Measurements from ENCODE around the gene GSG1L. TPM values are rescaled to one million over a fixed set of nuclear protein-coding genes. Genes with fewer than 3 reads are reported as not detected.

Gene GSG1L
- total and polyA plus RNA-seq, 2 of the 13 experiments (the other 11 are each of a cell fraction or from before 2014, with no cell fraction given): not detected

DNA sequence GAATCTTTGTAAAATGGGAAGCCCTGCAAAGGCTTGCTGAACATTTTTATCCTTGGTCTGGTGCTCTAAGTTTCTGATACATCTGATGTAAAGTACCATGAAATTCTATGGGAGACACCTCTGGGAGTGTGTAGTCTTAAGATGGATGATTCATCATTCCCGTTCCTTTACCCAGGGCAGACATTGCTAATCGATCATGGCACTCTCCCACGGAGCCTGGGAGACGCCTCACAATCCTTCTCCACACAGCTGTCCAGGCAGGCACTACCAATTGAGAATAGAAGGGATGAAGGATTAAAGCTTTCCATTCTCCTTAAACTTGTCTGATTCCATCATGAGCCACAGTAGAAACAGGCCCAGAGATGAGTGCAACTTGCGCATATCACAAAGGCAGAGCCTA lies 144.8 kb downstream of the GSG1L start:
- BruUV-seq (replicated peaks): no TSS peak
- Histone ChIP-seq H3K27ac (ENCODE audit: extremely low read length, insufficient read depth, low read length) (no peak overlapping the region), H3K4me2 (ENCODE audit: low read depth, low read length) (no peak overlapping the region), H3K36me3 (replicated peaks in 1 of 2; ENCODE audit: control insufficient read depth in 1 of 2, insufficient read depth in 2 of 2, low read length in 2 of 2) (no peaks in the 10 kb centered on the region), H3K27me3 (ENCODE audit: control insufficient read depth in 1 of 2, insufficient read depth in 2 of 2, low read length in 2 of 2) (peaks cover 0 to 16% of the 10 kb centered on the region in 2 experiments; a peak in 1 of 5 replicates), H3K79me2 (ENCODE audit: insufficient read depth, low read length) (no peaks in the 10 kb centered on the region), H3K9me3 (ENCODE audit: low read length) (no peaks in the 10 kb centered on the region), H3K9ac (ENCODE audit: insufficient read depth, low read depth, low read length) (no peak overlapping the region), H3K4me3 (replicated peaks in 1 of 3; ENCODE audit: insufficient read depth in 1 of 3, low read depth in 2 of 3, low read length in 3 of 3) (no peak overlapping the region), H2AFZ (ENCODE audit: low read length) (no peak overlapping the region), H4K20me1 (ENCODE audit: insufficient read depth, low read length) (no peaks in the 10 kb centered on the region; the same call in 1 of the 2 replicates), H3K4me1 (ENCODE audit: insufficient read depth, low read length) (no peaks in the 10 kb centered on the region)
- intact Hi-C loops (cut with micrococcal nuclease; ENCODE audit: unreplicated experiment): no loop called here
- TF ChIP-seq, protein P1, sequence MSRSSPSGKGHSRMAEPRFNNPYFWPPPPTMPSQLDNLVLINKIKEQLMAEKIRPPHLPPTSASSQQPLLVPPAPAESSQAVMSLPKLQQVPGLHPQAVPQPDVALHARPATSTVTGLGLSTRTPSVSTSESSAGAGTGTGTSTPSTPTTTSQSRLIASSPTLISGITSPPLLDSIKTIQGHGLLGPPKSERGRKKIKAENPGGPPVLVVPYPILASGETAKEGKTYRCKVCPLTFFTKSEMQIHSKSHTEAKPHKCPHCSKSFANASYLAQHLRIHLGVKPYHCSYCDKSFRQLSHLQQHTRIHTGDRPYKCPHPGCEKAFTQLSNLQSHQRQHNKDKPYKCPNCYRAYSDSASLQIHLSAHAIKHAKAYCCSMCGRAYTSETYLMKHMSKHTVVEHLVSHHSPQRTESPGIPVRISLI (CRISPR knock-in tag; IDR thresholded peaks at IDR 0.05; ENCODE audit: borderline replicate concordance): no peak
- TF ChIP-seq TCF7 (IDR thresholded peaks at IDR 0.05; ENCODE audit: low read depth) (no peak), ZKSCAN8 (CRISPR knock-in tag; IDR thresholded peaks at IDR 0.05; ENCODE audit: borderline replicate concordance) (no peak), ZNF747 (CRISPR knock-in tag; IDR thresholded peaks at IDR 0.05; ENCODE audit: borderline replicate concordance) (no peak), KAT2B (IDR thresholded peaks at IDR 0.05; ENCODE audit: borderline replicate concordance, low read depth, low read length) (no peak), PTBP1 (IDR thresholded peaks at IDR 0.05; ENCODE audit: low read depth, low read length, poor library complexity, severe bottlenecking) (no peak), ZNF598 (CRISPR knock-in tag; IDR thresholded peaks at IDR 0.05; ENCODE audit: borderline replicate concordance) (no peak), NCOA2 (CRISPR knock-in tag; IDR thresholded peaks at IDR 0.05) (no peak), FIP1L1 (IDR thresholded peaks at IDR 0.05; ENCODE audit: borderline replicate concordance, insufficient read depth, low read depth, low read length) (no peak), SMAD1 (CRISPR knock-in tag; IDR thresholded peaks at IDR 0.05; ENCODE audit: borderline replicate concordance, low read depth) (no peak), ZFAT (CRISPR knock-in tag; conservative IDR thresholded peaks at IDR 0.05) (no peak), SATB2 (CRISPR knock-in tag; IDR thresholded peaks at IDR 0.05) (no peak)
- TF ChIP-seq, protein P2, sequence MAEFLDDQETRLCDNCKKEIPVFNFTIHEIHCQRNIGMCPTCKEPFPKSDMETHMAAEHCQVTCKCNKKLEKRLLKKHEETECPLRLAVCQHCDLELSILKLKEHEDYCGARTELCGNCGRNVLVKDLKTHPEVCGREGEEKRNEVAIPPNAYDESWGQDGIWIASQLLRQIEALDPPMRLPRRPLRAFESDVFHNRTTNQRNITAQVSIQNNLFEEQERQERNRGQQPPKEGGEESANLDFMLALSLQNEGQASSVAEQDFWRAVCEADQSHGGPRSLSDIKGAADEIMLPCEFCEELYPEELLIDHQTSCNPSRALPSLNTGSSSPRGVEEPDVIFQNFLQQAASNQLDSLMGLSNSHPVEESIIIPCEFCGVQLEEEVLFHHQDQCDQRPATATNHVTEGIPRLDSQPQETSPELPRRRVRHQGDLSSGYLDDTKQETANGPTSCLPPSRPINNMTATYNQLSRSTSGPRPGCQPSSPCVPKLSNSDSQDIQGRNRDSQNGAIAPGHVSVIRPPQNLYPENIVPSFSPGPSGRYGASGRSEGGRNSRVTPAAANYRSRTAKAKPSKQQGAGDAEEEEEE (CRISPR knock-in tag; IDR thresholded peaks at IDR 0.05; ENCODE audit: borderline replicate concordance): no peak
- TF ChIP-seq, protein P3, sequence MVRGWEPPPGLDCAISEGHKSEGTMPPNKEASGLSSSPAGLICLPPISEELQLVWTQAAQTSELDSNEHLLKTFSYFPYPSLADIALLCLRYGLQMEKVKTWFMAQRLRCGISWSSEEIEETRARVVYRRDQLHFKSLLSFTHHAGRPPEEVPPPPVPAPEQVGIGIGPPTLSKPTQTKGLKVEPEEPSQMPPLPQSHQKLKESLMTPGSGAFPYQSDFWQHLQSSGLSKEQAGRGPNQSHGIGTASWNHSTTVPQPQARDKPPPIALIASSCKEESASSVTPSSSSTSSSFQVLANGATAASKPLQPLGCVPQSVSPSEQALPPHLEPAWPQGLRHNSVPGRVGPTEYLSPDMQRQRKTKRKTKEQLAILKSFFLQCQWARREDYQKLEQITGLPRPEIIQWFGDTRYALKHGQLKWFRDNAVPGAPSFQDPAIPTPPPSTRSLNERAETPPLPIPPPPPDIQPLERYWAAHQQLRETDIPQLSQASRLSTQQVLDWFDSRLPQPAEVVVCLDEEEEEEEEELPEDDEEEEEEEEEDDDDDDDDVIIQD (CRISPR knock-in tag; IDR thresholded peaks at IDR 0.05; ENCODE audit: low read depth): no peak
- TF ChIP-seq, protein P4, sequence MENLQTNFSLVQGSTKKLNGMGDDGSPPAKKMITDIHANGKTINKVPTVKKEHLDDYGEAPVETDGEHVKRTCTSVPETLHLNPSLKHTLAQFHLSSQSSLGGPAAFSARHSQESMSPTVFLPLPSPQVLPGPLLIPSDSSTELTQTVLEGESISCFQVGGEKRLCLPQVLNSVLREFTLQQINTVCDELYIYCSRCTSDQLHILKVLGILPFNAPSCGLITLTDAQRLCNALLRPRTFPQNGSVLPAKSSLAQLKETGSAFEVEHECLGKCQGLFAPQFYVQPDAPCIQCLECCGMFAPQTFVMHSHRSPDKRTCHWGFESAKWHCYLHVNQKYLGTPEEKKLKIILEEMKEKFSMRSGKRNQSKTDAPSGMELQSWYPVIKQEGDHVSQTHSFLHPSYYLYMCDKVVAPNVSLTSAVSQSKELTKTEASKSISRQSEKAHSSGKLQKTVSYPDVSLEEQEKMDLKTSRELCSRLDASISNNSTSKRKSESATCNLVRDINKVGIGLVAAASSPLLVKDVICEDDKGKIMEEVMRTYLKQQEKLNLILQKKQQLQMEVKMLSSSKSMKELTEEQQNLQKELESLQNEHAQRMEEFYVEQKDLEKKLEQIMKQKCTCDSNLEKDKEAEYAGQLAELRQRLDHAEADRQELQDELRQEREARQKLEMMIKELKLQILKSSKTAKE (CRISPR knock-in tag; IDR thresholded peaks at IDR 0.05; ENCODE audit: borderline replicate concordance): no peak
- TF ChIP-seq, protein P5, sequence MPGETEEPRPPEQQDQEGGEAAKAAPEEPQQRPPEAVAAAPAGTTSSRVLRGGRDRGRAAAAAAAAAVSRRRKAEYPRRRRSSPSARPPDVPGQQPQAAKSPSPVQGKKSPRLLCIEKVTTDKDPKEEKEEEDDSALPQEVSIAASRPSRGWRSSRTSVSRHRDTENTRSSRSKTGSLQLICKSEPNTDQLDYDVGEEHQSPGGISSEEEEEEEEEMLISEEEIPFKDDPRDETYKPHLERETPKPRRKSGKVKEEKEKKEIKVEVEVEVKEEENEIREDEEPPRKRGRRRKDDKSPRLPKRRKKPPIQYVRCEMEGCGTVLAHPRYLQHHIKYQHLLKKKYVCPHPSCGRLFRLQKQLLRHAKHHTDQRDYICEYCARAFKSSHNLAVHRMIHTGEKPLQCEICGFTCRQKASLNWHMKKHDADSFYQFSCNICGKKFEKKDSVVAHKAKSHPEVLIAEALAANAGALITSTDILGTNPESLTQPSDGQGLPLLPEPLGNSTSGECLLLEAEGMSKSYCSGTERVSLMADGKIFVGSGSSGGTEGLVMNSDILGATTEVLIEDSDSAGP (CRISPR knock-in tag; IDR thresholded peaks at IDR 0.05; ENCODE audit: borderline replicate concordance): no peak
- CTCF ChIA-PET (ENCODE audit: low intra/inter-chr PET ratio, low total read pairs): no interaction called here
- in situ Hi-C loops (cut with HindIII; ENCODE audit: extremely low pct_ligation_motif_present, low pct_unique_long_range_greater_than_20kb): no loop called here
- DNase-seq (ENCODE audit: low spot score) (no peak), ATAC-seq (no peak), FAIRE-seq (no peak)
- 7% methylated on average over 5 of the region's 5 CpGs for WGBS (ENCODE audit: low lambda C conversion rate)
- POLR2A ChIA-PET: no interaction called here

Measured in HepG2 (cell line).